ENCODE data around the gene BORCS6. TPM values are rescaled to one million over a fixed set of nuclear protein-coding genes. Genes with fewer than 3 reads are reported as not detected.

BORCS6 gene
- total and polyA plus RNA-seq, 2 experiments from 2014 or later = 1.8 to 7.1 TPM

DNA sequence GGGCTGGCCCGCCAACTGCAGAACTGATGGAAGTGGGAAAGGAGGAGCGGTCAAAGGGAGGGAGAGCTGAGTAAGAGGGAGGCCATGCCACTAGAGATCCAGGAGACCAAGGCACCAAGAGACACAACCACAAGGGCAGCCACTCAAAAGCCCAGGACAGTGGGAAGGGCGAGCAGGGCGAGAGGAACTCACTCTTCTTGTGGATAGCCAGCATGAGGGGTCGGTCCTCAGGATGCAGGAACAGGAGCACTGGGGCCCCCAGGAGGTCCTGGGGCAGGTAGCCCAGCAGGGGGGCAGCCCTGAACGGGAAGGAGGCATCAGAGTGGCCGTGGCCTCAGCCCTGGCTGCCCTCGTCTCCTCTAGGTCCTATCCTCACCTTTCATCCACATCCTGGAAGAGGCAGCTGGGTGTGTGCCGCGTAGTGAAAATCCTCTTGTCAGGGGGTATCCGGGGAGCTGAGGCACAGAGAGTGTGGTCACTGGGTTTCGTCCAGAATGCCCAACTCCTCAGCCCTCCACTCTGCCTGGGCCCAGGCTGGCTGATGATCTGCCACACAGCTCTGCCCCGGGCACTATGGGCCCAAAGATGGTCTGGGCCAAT is 42.1 kb downstream of the BORCS6 start:
- Histone ChIP-seq H3K36me3 (ENCODE audit: insufficient read depth) (no peaks in the 10 kb centered on the region; the same call in 1 of the 2 replicates), H3K27me3 (ENCODE audit: insufficient read depth) (no peaks in the 10 kb centered on the region)

More for the DNA sequence above, 42.1 kb downstream of the BORCS6 start:
- ATAC-seq = no peak
- Histone ChIP-seq H4K20me1 (replicated peaks; ENCODE audit: insufficient read depth) (no peaks in the 10 kb centered on the region; the same call in 1 of the 2 replicates), H3K4me1 (ENCODE audit: insufficient read depth) (peaks cover 3% of the 10 kb centered on the region; the same call in 1 of the 2 replicates), H3K79me2 (replicated peaks; ENCODE audit: insufficient read depth) (peaks cover 4% of the 10 kb centered on the region; the same call in 1 of the 2 replicates), H3K4me3 (no peak overlapping the region), H3K4me2 (no peak overlapping the region), H2AFZ (no peak overlapping the region), H3F3A (replicated peaks; ENCODE audit: low read depth) (peaks cover 17% of the 10 kb centered on the region; the same call in 1 of the 2 replicates), H3K27ac (ENCODE audit: low read depth) (no peak overlapping the region), H3K9me2 (ENCODE audit: insufficient read depth) (no peaks in the 10 kb centered on the region)
- peaks cover 11% of the 10 kb centered on the region for H3K27me3 Mint-ChIP-seq (ENCODE audit: insufficient read depth, low read depth, poor library complexity)
- H3K4me3 Mint-ChIP-seq = no peak overlapping the region
- H3K9me3 Mint-ChIP-seq = no peaks in the 10 kb centered on the region
- TF ChIP-seq, protein P1, sequence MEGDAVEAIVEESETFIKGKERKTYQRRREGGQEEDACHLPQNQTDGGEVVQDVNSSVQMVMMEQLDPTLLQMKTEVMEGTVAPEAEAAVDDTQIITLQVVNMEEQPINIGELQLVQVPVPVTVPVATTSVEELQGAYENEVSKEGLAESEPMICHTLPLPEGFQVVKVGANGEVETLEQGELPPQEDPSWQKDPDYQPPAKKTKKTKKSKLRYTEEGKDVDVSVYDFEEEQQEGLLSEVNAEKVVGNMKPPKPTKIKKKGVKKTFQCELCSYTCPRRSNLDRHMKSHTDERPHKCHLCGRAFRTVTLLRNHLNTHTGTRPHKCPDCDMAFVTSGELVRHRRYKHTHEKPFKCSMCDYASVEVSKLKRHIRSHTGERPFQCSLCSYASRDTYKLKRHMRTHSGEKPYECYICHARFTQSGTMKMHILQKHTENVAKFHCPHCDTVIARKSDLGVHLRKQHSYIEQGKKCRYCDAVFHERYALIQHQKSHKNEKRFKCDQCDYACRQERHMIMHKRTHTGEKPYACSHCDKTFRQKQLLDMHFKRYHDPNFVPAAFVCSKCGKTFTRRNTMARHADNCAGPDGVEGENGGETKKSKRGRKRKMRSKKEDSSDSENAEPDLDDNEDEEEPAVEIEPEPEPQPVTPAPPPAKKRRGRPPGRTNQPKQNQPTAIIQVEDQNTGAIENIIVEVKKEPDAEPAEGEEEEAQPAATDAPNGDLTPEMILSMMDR (conservative IDR thresholded peaks at IDR 0.05; ENCODE audit: low read depth in 2 of 2) = no peak
- no peak for TF ChIP-seq NANOG (IDR thresholded peaks at IDR 0.05; ENCODE audit: borderline replicate concordance)
- TF ChIP-seq STAT1 (IDR thresholded peaks at IDR 0.05; ENCODE audit: unreplicated experiment) = no peak
- TF ChIP-seq CREB1 (CRISPR knock-in tag; IDR thresholded peaks at IDR 0.05; ENCODE audit: low read depth) = no peak
- no peak for TF ChIP-seq EZH2 (IDR thresholded peaks at IDR 0.05; ENCODE audit: low read depth, unreplicated experiment)
- no peak for TF ChIP-seq ZNF114 (CRISPR knock-in tag; IDR thresholded peaks at IDR 0.05)
- no peak for TF ChIP-seq POLR2AphosphoS5 (IDR thresholded peaks at IDR 0.05; ENCODE audit: low read depth)
- TF ChIP-seq ZNF331 (CRISPR knock-in tag; IDR thresholded peaks at IDR 0.05; ENCODE audit: low read depth) = no peak
- TF ChIP-seq, protein P2, sequence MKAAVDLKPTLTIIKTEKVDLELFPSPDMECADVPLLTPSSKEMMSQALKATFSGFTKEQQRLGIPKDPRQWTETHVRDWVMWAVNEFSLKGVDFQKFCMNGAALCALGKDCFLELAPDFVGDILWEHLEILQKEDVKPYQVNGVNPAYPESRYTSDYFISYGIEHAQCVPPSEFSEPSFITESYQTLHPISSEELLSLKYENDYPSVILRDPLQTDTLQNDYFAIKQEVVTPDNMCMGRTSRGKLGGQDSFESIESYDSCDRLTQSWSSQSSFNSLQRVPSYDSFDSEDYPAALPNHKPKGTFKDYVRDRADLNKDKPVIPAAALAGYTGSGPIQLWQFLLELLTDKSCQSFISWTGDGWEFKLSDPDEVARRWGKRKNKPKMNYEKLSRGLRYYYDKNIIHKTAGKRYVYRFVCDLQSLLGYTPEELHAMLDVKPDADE (IDR thresholded peaks at IDR 0.05) = no peak
- TF ChIP-seq, protein P3, sequence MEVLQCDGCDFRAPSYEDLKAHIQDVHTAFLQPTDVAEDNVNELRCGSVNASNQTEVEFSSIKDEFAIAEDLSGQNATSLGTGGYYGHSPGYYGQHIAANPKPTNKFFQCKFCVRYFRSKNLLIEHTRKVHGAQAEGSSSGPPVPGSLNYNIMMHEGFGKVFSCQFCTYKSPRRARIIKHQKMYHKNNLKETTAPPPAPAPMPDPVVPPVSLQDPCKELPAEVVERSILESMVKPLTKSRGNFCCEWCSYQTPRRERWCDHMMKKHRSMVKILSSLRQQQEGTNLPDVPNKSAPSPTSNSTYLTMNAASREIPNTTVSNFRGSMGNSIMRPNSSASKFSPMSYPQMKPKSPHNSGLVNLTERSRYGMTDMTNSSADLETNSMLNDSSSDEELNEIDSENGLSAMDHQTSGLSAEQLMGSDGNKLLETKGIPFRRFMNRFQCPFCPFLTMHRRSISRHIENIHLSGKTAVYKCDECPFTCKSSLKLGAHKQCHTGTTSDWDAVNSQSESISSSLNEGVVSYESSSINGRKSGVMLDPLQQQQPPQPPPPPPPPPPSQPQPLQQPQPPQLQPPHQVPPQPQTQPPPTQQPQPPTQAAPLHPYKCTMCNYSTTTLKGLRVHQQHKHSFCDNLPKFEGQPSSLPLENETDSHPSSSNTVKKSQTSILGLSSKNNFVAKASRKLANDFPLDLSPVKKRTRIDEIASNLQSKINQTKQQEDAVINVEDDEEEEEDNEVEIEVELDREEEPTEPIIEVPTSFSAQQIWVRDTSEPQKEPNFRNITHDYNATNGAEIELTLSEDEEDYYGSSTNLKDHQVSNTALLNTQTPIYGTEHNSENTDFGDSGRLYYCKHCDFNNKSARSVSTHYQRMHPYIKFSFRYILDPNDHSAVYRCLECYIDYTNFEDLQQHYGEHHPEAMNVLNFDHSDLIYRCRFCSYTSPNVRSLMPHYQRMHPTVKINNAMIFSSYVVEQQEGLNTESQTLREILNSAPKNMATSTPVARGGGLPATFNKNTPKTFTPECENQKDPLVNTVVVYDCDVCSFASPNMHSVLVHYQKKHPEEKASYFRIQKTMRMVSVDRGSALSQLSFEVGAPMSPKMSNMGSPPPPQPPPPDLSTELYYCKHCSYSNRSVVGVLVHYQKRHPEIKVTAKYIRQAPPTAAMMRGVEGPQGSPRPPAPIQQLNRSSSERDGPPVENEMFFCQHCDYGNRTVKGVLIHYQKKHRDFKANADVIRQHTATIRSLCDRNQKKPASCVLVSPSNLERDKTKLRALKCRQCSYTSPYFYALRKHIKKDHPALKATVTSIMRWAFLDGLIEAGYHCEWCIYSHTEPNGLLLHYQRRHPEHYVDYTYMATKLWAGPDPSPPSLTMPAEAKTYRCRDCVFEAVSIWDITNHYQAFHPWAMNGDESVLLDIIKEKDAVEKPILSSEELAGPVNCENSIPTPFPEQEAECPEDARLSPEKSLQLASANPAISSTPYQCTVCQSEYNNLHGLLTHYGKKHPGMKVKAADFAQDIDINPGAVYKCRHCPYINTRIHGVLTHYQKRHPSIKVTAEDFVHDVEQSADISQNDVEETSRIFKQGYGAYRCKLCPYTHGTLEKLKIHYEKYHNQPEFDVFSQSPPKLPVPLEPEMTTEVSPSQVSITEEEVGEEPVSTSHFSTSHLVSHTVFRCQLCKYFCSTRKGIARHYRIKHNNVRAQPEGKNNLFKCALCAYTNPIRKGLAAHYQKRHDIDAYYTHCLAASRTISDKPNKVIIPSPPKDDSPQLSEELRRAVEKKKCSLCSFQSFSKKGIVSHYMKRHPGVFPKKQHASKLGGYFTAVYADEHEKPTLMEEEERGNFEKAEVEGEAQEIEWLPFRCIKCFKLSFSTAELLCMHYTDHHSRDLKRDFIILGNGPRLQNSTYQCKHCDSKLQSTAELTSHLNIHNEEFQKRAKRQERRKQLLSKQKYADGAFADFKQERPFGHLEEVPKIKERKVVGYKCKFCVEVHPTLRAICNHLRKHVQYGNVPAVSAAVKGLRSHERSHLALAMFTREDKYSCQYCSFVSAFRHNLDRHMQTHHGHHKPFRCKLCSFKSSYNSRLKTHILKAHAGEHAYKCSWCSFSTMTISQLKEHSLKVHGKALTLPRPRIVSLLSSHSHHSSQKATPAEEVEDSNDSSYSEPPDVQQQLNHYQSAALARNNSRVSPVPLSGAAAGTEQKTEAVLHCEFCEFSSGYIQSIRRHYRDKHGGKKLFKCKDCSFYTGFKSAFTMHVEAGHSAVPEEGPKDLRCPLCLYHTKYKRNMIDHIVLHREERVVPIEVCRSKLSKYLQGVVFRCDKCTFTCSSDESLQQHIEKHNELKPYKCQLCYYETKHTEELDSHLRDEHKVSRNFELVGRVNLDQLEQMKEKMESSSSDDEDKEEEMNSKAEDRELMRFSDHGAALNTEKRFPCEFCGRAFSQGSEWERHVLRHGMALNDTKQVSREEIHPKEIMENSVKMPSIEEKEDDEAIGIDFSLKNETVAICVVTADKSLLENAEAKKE (CRISPR knock-in tag; IDR thresholded peaks at IDR 0.05) = no peak
- DNase-seq (ENCODE audit: low spot score) = no peak
- H3K36me3 Mint-ChIP-seq (ENCODE audit: low read depth) = peaks cover 40% of the 10 kb centered on the region
- H3K27ac Mint-ChIP-seq = no peak overlapping the region
- H3K4me1 Mint-ChIP-seq = peaks cover 6% of the 10 kb centered on the region; the same call in 2 of the 3 replicates

Measured in GM23338 (cell line).